HG03460 (cell line): ENCODE measurements around the gene FGF14.
"Not testable (repeated sequence)": the region's sequence is repeated elsewhere in the genome, so short reads cannot be mapped to it uniquely, and the experiment has no call there.

Experiments used
- ATAC-seq: cut with Tn5 transposase; IDR thresholded peaks from one replicate; pipeline ENCODE4 v1.9.1; 2021; ENCODE audit not compliant: unreplicated experiment

Gene FGF14

DNA sequence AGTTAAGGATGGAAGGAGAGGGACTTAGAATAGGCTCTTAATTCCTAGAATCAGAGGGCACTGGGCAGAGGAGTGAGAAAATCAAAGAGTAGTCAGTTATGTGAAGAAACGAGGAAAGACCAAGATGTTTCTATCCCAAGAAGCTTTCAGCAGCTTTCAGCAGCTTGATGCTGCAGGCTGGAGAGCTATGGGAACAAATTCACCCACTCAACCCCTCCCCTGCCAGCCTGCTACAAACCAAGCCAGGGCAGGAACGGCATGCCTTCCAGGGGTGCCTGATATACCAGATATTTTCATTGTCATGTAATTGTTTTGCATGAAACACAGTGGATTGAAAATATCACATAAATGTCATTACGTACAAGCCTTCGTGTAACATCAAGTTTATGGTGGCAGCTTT, 262.2 kb downstream of the FGF14 start:
- no peak for ATAC-seq

DNA sequence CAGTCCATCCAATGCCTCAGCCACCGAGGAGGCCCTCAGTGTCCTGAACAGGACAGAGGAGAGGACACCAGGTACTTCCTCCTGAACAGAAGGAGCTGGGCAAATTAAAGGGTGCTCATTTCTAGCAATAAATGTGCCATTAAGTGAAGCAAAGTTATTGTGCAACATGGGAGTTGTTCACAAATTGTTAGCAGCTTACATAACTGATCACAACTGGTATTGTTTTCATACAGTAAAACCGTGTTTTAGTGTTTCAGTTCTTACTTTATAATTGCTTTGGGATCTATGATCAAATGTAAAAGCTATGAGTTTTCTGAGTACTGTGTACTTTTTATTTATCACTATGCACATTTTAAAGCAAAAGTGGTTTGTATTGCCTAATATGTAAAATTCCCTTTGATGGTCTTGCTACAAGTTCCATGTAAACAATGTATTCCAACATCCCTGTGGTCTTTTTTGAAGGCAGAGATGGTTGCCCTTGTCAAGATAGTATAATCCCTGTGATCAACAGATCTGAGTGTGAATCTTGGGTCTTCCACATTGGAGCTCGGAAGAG, 263.1 kb downstream of the FGF14 start:
- ATAC-seq = no peak

DNA sequence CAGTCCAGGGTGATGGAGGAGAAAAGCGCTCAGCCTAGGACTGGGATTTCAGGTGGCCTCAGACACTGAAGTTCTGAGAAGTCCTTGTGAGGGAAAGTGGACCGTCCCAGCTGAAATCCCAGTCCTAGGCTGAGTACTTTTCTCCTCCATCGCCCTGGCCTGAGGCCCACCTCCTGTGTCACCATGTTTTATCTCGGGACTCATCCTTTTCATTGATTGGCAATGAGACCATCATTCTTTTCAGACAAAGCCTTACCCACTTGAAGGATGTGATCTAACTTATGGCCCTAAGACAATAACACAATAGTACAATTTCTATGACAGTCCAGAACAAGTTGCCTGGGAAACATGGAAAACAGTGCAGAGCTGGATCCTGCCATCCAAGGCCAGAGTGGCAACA, 263.9 kb downstream of the FGF14 start:
- ATAC-seq = not testable (repeated sequence)

DNA sequence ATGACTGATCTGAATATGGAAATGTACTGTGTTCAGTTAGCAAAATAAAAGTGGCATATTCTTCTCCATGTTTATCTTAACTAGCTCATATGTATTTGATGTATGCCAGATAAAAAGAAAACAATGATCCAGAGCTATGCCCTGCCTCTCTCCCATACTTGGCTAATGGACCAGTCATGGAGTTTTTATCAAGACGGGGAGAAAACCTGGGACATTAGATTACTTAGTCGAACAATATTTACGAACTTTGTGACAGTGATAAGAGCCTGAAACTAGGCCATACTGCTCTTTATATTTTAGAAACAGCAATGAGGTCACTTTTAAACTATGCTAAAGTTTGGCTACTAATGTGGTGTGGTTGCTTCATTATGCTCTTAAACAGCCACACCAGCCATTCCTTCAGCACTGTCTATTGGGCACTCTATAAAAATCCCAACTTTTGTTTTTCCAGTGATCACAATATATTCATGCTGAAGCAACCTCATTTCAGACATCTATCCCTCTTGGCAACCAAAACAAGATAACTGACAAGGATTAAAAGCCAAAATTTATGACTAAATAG, 265.0 kb downstream of the FGF14 start:
- ATAC-seq = no peak

DNA sequence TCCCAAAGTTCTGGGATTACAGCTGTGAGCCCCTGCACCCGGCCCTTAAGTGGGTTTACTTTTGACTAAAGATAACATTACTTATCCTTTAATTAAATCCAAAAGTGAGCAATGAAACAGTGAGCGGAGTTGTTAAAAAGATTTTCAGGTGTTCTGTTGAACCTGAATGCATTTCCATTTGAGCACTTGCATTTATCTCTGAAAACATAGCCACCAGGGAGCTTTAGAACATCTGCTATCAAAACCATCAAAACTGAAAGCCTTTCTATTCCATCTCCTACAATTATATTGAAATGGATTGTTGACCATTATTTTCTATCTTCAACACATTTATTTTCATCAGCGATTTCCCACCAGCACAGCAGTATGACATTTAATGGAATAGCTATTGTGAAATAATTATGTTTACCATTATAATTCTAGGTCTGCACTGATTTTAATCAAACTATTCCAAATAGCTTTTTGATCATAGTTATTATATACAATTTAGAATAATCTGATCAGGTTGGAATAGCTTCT, 269.0 kb downstream of the FGF14 start:
- ATAC-seq = no peak

DNA sequence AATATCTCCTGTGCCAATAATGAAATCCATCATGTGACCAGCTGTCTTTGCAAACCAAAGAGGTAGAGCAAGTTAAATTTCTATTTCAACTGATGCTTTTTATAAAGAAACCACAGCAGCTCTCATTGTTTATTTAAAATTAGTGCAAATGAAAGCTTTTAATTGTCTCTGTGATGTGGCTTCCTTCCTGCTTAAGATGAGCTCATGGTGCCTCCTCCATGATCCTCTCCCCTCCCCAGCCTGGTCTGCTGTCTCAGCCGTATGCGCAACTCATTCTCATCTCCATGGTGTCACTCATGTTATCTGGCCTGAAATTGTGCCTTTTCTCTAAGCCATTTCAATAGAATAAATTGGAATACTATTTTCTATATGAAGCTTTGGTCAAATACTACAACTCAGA, 270.6 kb downstream of the FGF14 start:
- no peak for ATAC-seq

DNA sequence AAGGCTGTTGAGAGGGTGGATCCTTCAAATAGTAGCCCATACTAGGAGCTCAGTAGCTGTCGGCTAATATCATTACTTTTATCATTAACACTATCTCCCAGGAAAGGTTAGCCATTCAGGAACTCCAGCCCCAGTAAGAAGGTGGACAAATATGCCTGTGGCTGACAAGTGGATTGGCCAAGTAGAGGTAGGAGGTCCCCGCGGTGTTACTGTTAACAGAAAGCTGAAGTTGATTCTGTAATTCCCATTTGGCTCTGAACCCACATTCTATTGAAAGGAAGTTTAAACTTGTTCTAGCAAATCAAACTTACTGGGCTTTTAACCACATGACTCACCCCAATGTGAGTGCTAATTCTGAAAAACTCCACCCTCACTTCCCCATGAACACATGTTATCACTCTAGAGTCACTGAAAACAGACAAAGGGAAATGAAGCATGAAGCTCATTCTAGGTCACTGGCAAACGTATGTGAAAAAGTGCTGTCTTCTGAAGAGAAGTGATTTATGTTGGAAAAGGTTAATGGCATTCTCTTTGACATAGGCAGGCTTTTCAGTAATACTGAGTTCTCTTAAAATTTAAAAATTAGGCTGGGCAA, 273.5 kb downstream of the FGF14 start:
- ATAC-seq = no peak

DNA sequence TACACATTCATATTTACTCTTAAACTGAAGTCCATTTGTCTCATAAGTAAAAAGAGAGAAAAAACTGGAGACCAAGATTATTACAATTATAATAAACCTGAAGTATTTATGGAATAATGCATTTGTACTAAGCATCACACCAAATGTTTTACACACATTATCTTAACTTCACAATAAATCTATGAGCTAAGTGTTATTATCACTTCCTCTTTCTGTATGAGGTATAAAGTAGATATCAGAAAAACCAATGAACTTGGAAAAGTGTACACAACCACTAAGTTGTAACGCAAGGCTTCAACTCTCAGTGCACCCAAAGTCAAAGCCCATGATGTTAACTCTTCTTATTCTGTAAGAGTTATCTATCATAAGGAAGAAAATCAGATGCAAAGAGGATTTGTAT, 274.7 kb downstream of the FGF14 start:
- ATAC-seq = no peak

DNA sequence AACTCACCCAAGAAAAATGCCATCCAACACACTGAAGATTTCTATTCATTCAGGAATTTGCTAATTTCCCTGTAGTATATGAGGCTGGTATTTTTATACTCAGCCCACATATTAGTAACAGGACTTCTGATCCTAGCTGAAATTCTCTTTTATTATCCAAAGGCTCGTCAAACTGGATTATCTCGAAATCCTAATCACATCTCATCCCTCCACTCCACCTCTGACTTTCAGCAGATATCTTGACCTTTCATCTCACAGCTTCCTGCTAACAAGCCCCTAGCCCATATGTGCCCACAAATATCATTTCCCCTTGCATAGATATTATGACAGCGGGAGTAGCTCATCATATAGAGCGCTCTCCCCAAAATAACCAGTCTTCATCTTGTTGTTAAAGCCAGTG, 279.7 kb downstream of the FGF14 start:
- ATAC-seq = no peak

DNA sequence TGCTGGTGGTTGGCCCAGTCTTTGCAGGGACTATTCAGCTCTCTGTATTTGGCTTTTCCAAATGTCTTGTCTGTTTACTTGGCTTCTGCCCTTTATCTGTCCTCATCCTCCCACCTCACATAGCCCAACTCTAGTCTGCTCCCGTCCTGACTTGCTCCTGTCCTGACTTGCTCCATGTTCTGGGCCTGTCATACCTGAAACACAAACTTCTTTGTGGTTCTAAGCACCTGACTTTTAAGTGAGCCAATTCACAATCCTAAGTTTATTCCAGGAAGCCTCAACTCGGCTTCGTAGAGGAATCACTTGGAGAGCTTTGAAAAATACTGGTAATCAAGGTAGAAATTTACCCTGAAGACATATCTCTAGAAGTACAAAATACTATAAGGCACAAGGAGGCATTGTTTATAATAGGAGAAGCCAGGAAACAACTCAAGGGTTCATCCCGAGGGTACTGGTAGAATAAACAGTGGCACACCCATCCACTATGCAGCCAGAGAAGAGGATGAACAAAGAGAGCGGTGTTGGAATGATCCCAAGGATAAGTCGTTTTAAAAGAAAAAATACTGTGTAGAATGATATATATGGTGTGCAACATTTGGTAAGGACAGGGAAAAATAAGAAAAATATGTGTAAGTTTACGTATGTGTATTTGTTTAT, 284.5 kb downstream of the FGF14 start:
- ATAC-seq = no peak

DNA sequence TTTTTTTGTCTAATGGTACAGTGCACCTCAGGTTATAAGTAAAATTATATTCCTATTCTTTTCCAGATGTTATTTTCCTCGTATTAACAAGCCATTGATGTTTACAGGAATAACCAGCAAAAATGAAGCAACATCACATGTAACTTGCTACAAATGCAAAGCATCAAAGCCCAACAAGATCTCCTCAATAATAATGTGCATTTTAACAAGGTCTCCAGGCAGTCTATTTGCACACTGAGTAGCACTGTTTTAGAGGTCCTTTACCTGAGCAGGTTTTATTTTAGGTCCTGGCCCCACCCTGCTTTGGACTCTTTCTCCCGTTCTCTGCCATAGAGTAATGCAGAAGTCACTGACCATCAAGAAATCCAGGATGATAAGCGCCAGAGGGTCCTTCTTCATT, 298.4 kb downstream of the FGF14 start:
- no peak for ATAC-seq

DNA sequence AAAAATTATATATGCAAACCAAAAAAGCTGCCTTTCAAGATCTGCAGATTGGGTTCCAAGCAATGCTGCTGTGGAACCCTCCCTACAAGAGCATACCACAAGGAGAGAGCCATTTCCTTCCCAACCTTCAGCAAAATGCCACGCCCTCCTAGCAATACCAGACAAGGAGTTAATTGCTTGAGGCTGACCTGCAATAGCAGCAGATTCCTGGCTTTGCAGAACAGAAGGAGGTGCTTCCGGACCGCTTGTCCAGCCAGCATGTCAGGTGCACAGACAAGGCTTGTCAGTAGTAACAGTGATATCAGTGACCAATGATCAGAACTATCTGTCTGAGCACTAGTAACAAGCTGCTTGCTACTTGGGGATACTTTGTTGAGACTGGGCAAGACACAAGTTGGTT, 301.6 kb downstream of the FGF14 start:
- ATAC-seq = no peak

DNA sequence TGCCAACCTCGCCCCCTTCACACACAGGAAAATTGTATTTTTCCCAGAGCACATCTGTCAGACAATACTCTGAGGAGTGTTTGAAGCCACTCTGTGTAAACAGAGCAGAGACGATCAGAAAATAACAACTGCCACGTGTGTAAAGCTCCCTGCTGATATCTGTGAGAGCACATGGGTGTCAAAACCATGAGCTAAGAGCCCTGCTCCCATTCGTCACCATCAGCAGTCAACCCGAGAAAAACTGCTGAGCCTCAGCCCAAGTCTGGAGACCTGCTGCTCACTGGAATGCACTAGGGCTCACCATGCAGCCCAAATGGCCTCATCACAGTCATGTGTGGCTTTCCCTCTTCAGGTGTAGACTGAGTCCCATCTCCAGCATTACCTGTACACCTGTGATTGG, 304.1 kb downstream of the FGF14 start:
- ATAC-seq = no peak

DNA sequence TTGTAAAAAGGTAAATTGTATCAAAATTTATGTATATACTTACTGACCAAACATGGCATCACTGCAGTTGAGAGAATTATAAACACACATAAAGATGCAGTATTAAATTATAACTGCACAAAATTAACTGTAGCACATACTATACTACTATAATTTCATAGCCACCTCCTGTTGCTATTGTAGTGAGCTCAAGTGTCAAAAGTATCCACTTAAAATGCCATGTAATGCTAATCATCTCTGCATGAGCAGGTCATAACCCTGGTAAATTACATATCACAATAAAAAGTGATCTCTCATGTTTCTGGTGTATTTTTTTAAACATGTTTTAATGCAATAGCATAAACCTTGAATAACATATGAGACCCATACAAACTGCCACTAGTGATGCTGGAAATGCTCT, 308.6 kb downstream of the FGF14 start:
- not testable (repeated sequence) for ATAC-seq

DNA sequence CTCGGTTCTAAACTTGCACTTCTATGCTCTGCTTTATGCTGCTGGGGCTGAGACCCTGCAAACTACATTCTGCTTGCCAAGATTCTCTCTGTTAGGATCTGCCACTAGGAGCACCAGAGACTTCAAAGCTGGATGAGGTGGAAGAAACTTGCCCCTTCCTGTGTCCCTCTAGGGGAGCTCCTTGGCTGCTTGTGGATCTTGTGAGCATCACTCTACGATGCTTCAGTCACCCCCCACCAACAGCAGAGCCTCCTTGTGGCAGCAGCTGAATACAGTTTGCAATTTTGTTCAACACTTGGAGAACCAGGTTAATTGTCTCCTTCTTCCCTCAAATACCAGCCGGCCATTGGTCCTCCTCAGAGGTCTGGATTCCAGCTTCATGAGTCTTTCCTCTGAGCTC, 310.6 kb downstream of the FGF14 start:
- no peak for ATAC-seq

DNA sequence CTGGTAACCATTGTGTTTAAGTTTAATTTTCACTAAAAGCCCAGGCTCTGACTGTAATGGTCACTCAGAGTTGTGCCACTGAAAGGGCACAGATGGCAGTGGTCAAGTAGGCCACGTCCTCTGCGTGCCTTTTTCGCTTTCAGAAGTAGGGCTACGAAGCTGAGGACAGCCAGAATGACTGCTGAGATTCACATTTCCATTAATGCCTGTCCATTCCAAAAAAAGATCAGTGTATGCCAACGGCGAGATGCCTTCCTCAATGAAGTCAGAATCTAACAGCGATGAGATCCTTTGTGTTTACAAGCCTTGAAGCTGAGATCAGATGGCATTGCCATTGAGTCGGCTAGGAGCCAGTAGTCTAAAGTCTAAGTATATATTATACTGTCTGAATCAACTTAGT, 311.3 kb downstream of the FGF14 start:
- ATAC-seq = no peak

DNA sequence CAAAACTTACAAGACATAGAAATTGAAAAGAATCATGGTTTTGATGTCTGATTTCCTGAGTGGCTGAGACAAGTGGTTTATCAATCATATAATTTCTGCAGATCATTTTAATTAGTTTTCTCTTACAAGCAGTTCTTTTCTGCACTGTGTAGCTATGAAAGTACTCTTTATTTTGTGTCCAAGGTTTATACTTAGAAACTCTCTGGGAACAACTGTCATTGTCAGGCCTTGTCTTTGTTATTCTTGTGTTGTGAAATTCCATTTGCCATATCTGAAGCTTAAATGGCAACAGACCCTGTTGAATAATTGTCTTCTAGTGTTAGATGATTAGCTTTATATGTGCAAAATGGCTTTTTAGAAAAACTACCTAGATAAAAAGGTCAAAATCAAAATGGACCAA, 312.1 kb downstream of the FGF14 start:
- ATAC-seq = no peak

DNA sequence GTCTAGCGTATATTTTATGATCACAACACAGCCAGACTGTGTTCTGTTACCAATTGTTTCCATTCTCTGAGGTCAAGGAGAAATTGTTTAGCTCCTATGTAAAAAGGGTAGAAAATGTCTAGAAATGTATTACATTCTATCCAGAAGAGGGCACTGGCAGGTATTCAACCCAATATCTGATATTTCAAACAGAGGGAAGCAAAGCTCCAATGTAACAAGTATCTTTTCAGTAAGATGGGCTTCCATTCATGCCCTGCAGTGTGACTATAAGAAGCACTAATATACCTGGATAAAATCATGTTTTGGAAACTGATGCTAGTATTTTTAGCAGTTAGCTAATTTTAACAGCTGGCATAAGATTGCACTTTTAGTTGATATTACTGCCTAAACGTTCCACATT, 312.7 kb downstream of the FGF14 start:
- no peak for ATAC-seq

DNA sequence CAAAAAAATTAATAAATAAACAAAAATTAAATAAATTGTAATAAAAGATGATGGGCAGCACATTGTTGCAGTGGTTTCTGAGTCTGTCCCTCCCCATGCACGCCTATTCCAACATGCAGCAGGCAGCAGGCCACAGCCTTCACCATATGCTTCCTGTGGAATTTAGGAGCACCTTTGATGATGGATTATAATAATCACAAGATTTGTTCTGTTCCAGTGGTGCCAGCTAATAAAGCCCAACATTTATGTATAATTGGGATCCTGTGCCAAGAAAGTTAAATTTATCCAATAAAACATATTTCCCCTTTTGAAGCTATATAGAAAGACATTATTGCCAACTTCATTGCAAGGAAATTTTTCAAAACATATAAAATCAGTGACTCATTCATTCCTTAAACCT, 328.6 kb downstream of the FGF14 start:
- ATAC-seq = no peak

DNA sequence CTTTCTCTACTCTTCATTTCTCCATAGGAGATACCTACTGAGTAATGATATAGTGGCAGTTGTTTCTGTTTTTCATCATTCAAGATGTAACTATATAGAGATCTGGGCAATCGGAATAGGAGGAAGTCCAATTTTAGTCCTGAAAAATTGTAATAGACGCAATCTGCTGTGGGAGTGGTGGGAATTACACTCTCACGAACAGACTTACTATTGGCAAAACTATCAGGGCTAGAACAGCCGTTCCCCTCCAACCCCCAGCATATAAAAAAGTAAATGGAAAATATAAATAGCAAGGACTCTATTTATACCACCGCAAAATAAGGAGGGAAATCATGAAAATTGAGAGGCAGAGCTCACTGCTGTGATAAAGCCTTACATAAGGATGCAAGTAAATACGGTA, 330.1 kb downstream of the FGF14 start:
- ATAC-seq = no peak

DNA sequence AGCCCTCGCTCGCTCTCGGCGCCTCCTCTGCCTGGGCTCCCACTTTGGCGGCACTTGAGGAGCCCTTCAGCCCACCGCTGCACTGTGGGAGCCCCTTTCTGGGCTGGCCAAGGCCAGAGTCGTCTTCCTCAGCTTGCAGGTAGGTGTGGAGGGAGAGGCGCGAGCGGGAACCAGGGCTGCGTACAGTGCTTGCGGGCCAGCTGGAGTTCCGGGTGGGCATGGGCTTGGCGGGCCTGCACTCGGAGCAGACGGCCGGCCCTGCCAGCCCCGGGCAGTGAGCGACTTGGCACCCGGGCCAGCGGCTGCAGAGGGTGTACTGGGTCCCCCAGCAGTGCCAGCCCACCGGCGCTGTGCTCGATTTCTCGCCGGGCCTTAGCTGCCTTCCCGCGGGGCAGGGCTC, 333.5 kb downstream of the FGF14 start:
- not testable (repeated sequence) for ATAC-seq

DNA sequence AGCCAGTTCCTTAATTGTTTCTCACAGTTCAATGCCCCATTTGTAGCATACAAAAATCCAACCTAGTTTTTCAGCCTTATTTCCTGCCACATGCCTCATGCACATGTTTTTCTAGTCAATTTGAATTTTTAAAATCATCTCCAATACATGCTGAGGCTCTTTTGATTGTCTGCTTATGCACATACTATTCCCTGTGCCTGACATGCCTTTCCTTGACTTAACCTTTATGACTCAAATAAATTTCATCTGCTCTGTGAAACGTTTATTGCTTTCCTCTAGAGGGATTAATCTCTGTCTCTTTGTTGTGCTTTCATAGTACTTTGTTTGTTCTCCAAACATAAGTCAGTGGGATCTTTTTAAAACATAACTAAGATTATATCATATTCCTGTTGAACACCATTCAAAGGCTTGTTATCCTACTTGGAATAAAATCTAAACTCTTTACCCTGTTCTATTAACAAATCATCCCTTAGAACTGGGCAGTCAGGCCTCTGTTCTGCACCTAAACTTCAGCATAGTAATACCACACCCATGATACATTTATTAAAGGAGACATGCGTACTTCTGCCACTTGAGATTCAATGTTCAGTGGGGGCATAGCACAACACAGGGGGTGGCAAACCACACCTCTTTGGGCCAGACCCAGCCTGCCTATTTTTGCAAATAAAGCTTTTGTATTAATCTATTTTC, 346.6 kb downstream of the FGF14 start:
- ATAC-seq = no peak
